ENCODE results near the gene CNDP1.
A peak's percentile ranks its signal among the peaks of the same experiment; 100 is the strongest.

The CNDP1 gene

DNA sequence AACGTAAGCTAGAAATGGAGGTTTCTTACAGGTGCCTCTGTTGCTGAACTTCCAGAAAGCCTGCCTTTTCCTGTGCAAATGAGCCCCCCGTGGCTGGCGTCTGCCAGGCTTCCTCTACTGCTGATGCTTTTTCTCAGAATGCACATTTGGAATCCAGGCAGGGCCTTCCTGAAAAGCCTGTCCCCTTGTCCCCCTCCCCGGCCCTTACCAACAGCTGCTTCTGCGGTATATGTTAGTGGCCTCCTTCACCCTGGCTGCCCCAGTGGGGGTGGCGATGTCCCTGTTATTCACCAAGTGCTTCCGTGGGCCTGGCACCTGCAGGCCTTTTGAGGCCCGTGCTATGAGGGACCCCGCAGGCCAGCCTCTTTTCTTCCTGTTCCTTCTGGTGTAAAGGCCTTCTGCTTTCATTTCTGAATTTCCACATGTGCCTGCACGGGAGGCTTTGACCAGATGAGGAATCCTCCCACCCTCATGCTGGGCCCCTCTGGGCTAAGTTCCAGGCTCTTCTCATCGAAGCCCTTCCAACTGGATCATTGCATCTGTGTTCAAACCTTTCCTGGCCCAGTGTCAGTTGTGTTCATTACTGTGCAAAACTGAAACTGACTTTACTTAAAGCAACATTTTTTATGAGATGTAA lies 27.7 kb upstream of the CNDP1 start:
- DNase-seq (ENCODE audit: low read depth), result peak; percentile 71
- TF ChIP-seq, protein P1, sequence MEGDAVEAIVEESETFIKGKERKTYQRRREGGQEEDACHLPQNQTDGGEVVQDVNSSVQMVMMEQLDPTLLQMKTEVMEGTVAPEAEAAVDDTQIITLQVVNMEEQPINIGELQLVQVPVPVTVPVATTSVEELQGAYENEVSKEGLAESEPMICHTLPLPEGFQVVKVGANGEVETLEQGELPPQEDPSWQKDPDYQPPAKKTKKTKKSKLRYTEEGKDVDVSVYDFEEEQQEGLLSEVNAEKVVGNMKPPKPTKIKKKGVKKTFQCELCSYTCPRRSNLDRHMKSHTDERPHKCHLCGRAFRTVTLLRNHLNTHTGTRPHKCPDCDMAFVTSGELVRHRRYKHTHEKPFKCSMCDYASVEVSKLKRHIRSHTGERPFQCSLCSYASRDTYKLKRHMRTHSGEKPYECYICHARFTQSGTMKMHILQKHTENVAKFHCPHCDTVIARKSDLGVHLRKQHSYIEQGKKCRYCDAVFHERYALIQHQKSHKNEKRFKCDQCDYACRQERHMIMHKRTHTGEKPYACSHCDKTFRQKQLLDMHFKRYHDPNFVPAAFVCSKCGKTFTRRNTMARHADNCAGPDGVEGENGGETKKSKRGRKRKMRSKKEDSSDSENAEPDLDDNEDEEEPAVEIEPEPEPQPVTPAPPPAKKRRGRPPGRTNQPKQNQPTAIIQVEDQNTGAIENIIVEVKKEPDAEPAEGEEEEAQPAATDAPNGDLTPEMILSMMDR (IDR thresholded peaks at IDR 0.05; ENCODE audit: low read length, missing control alignments), result no peak
- no peak overlapping the region for H3K4me3 ChIP-seq (replicated peaks; ENCODE audit: low read depth, low read length)

DNA sequence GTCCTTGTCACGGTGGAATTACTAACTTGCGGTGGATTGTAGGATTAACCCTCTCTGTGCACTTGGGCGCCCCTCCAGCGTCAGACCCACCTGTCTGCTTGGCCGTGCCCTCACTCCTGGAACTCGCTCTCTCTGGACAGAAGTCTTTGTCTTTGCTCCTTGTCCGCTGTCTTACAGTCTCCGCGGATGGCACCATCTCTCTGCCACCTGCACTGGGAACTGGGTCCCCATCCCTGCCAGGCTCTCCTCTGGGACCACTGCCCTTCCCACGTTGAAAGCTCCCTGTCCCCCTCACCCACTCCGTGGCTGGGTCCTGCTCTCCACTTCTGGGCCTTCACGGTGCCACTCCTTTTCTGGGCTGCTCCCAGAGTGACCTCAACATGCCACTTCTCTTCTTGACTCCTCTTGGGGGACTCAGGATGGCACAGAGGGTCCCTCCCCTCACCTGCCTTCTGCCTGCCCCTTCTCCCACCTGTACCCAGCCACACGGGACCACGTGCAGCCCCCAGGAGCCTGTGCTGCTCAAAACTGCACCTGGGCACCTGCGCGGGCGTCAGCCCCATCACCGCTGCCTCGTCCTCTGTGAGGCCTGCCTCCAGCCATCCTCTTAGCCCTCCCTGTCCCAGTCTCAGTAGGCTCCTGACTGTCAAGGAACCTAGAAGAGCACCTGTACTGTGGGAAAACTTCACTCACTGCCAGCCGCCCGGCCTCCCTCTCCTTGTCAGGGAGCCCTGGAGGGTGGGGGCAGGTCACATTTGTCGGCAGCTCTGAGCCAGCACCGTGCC lies 27.0 kb upstream of the CNDP1 start:
- no peak for DNase-seq (ENCODE audit: low read depth)
- TF ChIP-seq, protein P1 (IDR thresholded peaks at IDR 0.05; ENCODE audit: low read length, missing control alignments), result no peak
- no peak overlapping the region for H3K4me3 ChIP-seq (replicated peaks; ENCODE audit: low read depth, low read length)

DNA sequence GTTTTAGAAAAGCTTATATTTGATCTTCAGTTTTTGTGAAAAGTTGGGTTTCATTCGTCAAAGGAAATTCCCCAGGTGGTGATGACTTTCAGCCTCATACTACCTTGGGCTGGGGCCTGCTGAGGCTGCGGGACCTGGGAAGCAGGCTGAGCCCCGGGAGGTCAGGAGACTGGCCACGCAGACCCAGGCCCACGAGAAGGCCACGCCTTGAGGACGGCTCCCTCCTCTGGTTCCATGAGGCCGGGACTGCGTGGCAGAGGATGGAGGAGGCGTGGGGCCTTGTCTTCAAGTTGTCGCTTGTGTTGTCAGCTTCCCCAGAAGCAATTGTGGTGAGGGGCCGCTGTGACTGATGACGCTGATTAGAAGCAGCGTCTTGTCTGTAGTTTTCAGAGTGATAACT lies 26.4 kb upstream of the CNDP1 start:
- TF ChIP-seq, protein P1 (IDR thresholded peaks at IDR 0.05; ENCODE audit: low read length, missing control alignments), result no peak
- DNase-seq (ENCODE audit: low read depth), result no peak
- no peak overlapping the region for H3K4me3 ChIP-seq (replicated peaks; ENCODE audit: low read depth, low read length)

DNA sequence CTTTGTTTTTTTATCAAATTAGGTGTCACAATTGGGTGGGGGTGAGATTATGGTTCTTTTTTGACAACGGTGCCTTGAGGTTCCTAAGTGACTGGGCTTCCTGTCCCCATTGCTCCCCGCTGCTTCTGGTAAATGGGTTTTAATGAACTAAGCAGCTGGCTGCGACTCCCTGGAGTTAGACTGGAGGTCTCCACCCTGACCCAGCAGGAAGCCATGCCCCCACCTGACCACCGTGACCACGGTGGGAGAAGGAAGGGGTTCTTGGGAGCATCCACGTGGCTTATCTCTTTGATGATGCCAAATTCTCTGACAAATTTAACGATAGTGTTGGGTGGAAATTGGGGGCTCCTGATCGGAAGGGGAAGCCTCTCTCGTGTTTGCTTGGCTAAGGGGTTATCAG lies 25.9 kb upstream of the CNDP1 start:
- H3K4me3 ChIP-seq (replicated peaks; ENCODE audit: low read depth, low read length), result no peak overlapping the region
- TF ChIP-seq, protein P1 (IDR thresholded peaks at IDR 0.05; ENCODE audit: low read length, missing control alignments), result no peak
- no peak for DNase-seq (ENCODE audit: low read depth)

DNA sequence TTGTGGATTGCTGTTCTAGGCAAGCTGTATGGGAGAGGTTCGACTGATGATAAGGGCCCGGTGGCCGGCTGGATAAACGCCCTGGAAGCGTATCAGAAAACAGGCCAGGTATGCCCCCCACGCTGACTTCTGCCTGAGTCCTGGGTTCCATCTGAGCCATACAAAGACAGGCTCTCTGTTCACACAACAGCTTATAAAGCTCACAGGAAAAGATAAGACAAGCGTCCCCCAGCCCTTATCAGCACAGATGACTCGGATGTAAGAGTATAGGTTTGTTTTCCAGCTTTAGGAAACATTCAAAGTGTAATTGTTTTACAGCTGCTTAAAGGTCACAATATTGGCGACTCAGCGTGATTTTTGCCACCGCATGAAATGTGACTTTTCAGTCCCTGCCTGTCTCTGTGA lies 25.5 kb upstream of the CNDP1 start:
- DNase-seq (ENCODE audit: low read depth), result no peak
- TF ChIP-seq, protein P1 (IDR thresholded peaks at IDR 0.05; ENCODE audit: low read length, missing control alignments), result no peak
- no peak overlapping the region for H3K4me3 ChIP-seq (replicated peaks; ENCODE audit: low read depth, low read length)

DNA sequence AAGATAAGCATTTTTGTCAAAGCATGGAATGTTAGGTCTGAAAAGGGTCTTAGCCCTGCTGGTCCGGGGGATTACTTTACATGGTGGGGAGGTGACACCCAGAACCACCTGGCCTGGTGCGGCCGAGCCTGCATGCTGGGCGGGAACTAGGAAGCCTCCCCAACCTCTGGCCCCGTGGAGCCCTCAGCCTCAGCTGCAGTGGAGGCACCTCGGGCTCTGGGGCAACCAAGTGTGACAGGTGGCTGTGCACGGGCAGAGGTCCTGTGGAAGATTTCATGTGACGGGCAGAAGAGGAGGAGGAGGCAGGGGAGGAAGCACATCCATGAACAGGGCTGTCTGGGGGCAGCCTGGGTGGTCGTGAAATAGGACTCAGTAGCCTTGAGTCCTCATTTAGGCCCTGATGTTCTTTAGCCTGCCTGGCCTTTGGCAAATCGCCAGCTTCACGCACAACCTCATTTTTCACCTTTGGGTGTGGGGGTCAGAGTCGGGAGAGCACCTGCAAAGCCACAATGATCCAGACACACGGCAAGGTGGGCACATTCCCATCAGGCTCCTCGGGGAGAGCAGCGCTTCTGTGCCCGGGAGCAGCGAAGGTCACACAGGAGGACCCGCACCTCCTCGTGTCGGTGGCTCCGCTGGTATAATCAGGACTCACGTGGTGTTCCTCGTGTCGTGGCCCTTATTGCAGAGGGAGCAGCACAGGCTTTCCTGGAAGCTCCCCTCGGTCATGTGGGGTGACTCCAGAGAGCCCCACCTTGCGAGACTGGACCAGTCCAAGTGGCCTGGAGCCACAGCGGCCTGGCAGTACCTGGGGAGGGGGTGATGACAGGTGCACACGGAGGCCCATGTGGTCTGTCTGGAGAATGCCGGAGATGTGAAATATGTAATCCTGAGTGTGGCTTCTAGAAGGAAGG lies 24.2 kb upstream of the CNDP1 start:
- TF ChIP-seq, protein P1 (IDR thresholded peaks at IDR 0.05; ENCODE audit: low read length, missing control alignments), result no peak
- H3K4me3 ChIP-seq (replicated peaks; ENCODE audit: low read depth, low read length), result no peak overlapping the region
- no peak for DNase-seq (ENCODE audit: low read depth)
